WTC11 (cell line): ENCODE results near the gene COL9A2. TPM values are rescaled to one million over a fixed set of nuclear protein-coding genes. Genes with fewer than 3 reads are reported as not detected.

Experiments
- ATAC-seq: fragments of 200-7000 bp; cut with Tn5 transposase; 2 replicates; pipeline ENCODE4 v1.10.0; 2021; ENCODE audit warnings: mild to moderate bottlenecking, moderate library complexity
- CTCF ChIA-PET: fragments of 300-600 bp; sonication (Branson Sonifier 250); formaldehyde crosslinking; loops from one replicate; lab custom pipeline; 2021; ENCODE audit warnings: antibody characterized with exemption; lab: Charles Lee
- POLR2A ChIA-PET: fragments of 350-600 bp; sonication (Branson Sonifier 250); formaldehyde crosslinking; loops from one replicate; lab custom pipeline; 2021; ENCODE audit warnings: antibody characterized with exemption; lab: Charles Lee
- DNase-seq: peaks from one replicate; pipeline ENCODE4 v3.0.0; 2021; ENCODE audit warnings: low spot score
- H3K27ac Mint-ChIP-seq: 2 replicates; pipeline ENCODE4 v1.8.0; 2021; ENCODE audit warnings: mixed read lengths
- H3K27me3 Mint-ChIP-seq: 2 replicates; pipeline ENCODE4 v1.8.0; 2021; ENCODE audit warnings: low read depth, mild to moderate bottlenecking, moderate library complexity, mixed read lengths
- H3K36me3 Mint-ChIP-seq: 2 replicates; pipeline ENCODE4 v1.8.0; 2021; ENCODE audit warnings: mixed read lengths
- H3K4me1 Mint-ChIP-seq: 2 replicates; pipeline ENCODE4 v1.8.0; 2022; ENCODE audit warnings: mixed read lengths
- H3K4me3 Mint-ChIP-seq: 2 replicates; pipeline ENCODE4 v1.8.0; 2021; ENCODE audit warnings: mild to moderate bottlenecking, moderate library complexity, mixed read lengths
- H3K9me3 Mint-ChIP-seq: 2 replicates; pipeline ENCODE4 v1.8.0; 2021; ENCODE audit warnings: mixed read lengths
- ARID4B ChIP-seq: sonication (generic); formaldehyde crosslinking; IDR thresholded peaks from 2 replicates; pipeline ENCODE4 v1.8.0; 2023; ENCODE audit warnings: missing genetic modification reagents, mild to moderate bottlenecking, borderline replicate concordance
- CREM ChIP-seq: sonication (generic); formaldehyde crosslinking; IDR thresholded peaks from 2 replicates; pipeline ENCODE4 v1.8.1; 2022; ENCODE audit warnings: mild to moderate bottlenecking, missing genetic modification reagents, moderate library complexity
- CTCF ChIP-seq: fragments of 200-600 bp; IDR thresholded peaks from 2 replicates; pipeline ENCODE4 v1.8.0; 2022; ENCODE audit warnings: antibody characterized with exemption
- ELF4 ChIP-seq: sonication (generic); formaldehyde crosslinking; IDR thresholded peaks from 2 replicates; pipeline ENCODE4 v1.8.1; 2022; ENCODE audit warnings: low read depth, mild to moderate bottlenecking, moderate library complexity, missing genetic modification reagents
- ETV6 ChIP-seq: sonication (generic); formaldehyde crosslinking; IDR thresholded peaks from 2 replicates; pipeline ENCODE4 v1.8.1; 2022; ENCODE audit warnings: mild to moderate bottlenecking, missing genetic modification reagents
- FOXJ3 ChIP-seq: sonication (generic); formaldehyde crosslinking; IDR thresholded peaks from 2 replicates; pipeline ENCODE4 v1.9.0; 2021; ENCODE audit warnings: missing genetic modification reagents, mild to moderate bottlenecking, borderline replicate concordance
- KAT7 ChIP-seq: sonication (generic); formaldehyde crosslinking; IDR thresholded peaks from 2 replicates; pipeline ENCODE4 v1.8.1; 2023; ENCODE audit warnings: missing genetic modification reagents, mild to moderate bottlenecking, borderline replicate concordance
- NFATC4 ChIP-seq: fragments of 250-450 bp; sonication (Bioruptor Pico); IDR thresholded peaks from 2 replicates; pipeline ENCODE4 v1.9.0; 2021; ENCODE audit warnings: mild to moderate bottlenecking
- NFE2L1 ChIP-seq: sonication (generic); formaldehyde crosslinking; IDR thresholded peaks from 2 replicates; pipeline ENCODE4 v1.8.1; 2023; ENCODE audit warnings: missing genetic modification reagents
- PRRX2 ChIP-seq: fragments of 250-450 bp; sonication (Bioruptor Pico); IDR thresholded peaks from 2 replicates; pipeline ENCODE4 v1.8.0; 2021; ENCODE audit warnings: mild to moderate bottlenecking
- STAT6 ChIP-seq: sonication (generic); formaldehyde crosslinking; conservative IDR thresholded peaks from 2 replicates; pipeline ENCODE4 v1.8.1; 2023; ENCODE audit warnings: mild to moderate bottlenecking, low read depth, missing genetic modification reagents, moderate library complexity
- USF1 ChIP-seq: sonication (generic); formaldehyde crosslinking; IDR thresholded peaks from 2 replicates; pipeline ENCODE4 v1.8.0; 2022; ENCODE audit warnings: mild to moderate bottlenecking, missing genetic modification reagents
- ZNF281 ChIP-seq: sonication (generic); formaldehyde crosslinking; IDR thresholded peaks from 2 replicates; pipeline ENCODE4 v1.8.0; 2023; ENCODE audit warnings: mild to moderate bottlenecking, missing genetic modification reagents
- ZNF671 ChIP-seq: fragments of 250-450 bp; sonication (Bioruptor Pico); IDR thresholded peaks from 2 replicates; pipeline ENCODE4 v1.8.0; 2021; ENCODE audit warnings: mild to moderate bottlenecking
- total RNA-seq: library from RNA; stranded (reverse); gene quantifications from 3 replicates; pipeline ENCODE4 v1.2.3, GENCODE V29; 2021
- TF ChIP-seq, protein P1 (sequence below): sonication (generic); formaldehyde crosslinking; IDR thresholded peaks from 2 replicates; pipeline ENCODE4 v1.8.1; 2023; ENCODE audit warnings: mild to moderate bottlenecking, missing genetic modification reagents
- TF ChIP-seq, protein P2 (sequence below): fragments of 250-450 bp; sonication (Bioruptor Pico); IDR thresholded peaks from 2 replicates; pipeline ENCODE4 v1.8.0; 2021; ENCODE audit warnings: mild to moderate bottlenecking
- TF ChIP-seq, protein P3 (sequence below): sonication (generic); formaldehyde crosslinking; IDR thresholded peaks from 2 replicates; pipeline ENCODE4 v1.8.1; 2023; ENCODE audit warnings: mild to moderate bottlenecking, moderate library complexity, missing genetic modification reagents

COL9A2 gene
- total RNA-seq, 1 experiment from 2014 or later = 4.7 TPM

DNA sequence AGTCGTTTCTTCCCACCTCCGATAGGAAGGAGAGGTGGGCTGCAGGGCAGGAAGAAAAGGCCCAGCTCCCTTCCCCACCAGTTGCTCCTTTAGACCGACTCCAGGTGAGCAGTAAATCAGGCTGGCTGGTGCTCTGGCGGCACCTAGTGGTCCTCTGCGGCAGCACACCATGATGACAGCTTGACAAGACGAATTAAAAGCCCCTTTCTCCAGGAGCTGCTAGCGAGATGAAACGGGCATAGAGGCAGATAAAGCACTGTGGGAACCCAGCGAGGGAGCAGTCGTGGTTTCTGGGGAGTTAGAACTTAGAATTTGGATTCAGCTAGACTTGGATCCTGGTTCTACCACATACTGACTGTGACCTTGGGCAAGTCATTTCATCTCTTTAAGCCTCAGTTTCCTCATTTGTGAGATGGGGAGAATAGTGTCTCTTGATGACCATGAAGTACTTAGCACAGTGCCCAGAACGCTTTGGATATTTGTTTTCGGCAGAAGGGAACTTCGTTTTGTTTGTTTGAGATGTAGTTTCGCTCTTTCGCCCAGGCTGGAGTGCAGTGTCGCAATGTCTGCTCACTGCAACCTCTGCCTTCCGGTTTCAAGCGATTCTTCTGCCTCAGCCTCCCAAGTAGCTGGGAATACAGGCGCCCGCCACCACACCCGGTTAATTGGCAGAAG lies 21.8 kb upstream of the COL9A2 start (continued):
- TF ChIP-seq ETV6 (CRISPR knock-in tag) (peak; percentile 33; the same call in 1 of the 2 replicates), NFATC4 (CRISPR knock-in tag) (no peak), CREM (CRISPR knock-in tag) (no peak), CTCF (peak; percentile 96)

- H3K9me3 Mint-ChIP-seq = peaks cover 8% of the 10 kb centered on the region; the same call in 1 of the 2 replicates
- no peak overlapping the region for H3K27ac Mint-ChIP-seq
- peaks cover 36% of the 10 kb centered on the region for H3K27me3 Mint-ChIP-seq
- TF ChIP-seq USF1 (CRISPR knock-in tag) (no peak), NFE2L1 (CRISPR knock-in tag) (no peak), PRRX2 (CRISPR knock-in tag) (no peak), STAT6 (no peak), NFATC4 (CRISPR knock-in tag) (no peak), KAT7 (no peak), ZNF281 (CRISPR knock-in tag) (no peak), ARID4B (CRISPR knock-in tag) (no peak), ZNF671 (no peak), FOXJ3 (CRISPR knock-in tag) (no peak), ELF4 (CRISPR knock-in tag) (no peak)
- TF ChIP-seq, protein P1, sequence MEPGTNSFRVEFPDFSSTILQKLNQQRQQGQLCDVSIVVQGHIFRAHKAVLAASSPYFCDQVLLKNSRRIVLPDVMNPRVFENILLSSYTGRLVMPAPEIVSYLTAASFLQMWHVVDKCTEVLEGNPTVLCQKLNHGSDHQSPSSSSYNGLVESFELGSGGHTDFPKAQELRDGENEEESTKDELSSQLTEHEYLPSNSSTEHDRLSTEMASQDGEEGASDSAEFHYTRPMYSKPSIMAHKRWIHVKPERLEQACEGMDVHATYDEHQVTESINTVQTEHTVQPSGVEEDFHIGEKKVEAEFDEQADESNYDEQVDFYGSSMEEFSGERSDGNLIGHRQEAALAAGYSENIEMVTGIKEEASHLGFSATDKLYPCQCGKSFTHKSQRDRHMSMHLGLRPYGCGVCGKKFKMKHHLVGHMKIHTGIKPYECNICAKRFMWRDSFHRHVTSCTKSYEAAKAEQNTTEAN (CRISPR knock-in tag) = no peak
- TF ChIP-seq, protein P2, sequence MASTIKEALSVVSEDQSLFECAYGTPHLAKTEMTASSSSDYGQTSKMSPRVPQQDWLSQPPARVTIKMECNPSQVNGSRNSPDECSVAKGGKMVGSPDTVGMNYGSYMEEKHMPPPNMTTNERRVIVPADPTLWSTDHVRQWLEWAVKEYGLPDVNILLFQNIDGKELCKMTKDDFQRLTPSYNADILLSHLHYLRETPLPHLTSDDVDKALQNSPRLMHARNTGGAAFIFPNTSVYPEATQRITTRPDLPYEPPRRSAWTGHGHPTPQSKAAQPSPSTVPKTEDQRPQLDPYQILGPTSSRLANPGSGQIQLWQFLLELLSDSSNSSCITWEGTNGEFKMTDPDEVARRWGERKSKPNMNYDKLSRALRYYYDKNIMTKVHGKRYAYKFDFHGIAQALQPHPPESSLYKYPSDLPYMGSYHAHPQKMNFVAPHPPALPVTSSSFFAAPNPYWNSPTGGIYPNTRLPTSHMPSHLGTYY = no peak
- TF ChIP-seq, protein P3, sequence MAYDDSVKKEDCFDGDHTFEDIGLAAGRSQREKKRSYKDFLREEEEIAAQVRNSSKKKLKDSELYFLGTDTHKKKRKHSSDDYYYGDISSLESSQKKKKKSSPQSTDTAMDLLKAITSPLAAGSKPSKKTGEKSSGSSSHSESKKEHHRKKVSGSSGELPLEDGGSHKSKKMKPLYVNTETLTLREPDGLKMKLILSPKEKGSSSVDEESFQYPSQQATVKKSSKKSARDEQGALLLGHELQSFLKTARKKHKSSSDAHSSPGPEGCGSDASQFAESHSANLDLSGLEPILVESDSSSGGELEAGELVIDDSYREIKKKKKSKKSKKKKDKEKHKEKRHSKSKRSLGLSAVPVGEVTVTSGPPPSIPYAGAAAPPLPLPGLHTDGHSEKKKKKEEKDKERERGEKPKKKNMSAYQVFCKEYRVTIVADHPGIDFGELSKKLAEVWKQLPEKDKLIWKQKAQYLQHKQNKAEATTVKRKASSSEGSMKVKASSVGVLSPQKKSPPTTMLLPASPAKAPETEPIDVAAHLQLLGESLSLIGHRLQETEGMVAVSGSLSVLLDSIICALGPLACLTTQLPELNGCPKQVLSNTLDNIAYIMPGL (CRISPR knock-in tag) = no peak
- 0 out of 2 replicates have a peak, but pooled peaks cover 3% of the 10 kb centered on the region for H3K4me1 Mint-ChIP-seq
- DNase-seq = no peak
- ChIA-PET POLR2A (interaction anchor here (0.6 kb wide), 1 partner anchor 9 kb away, joined by 4 read pairs; no protein-coding TSS in a partner anchor), CTCF (interaction anchor here (1.2 to 6.1 kb wide), 14 partner anchors 11 to 305 kb away, joined by 3 to 151 read pairs (median 34); partner anchors contain the start of genes COL9A2 and SMAP2)
- ATAC-seq = no peak
- H3K4me3 Mint-ChIP-seq = no peak overlapping the region
- no peaks in the 10 kb centered on the region for H3K36me3 Mint-ChIP-seq
These were observed 20.4 kb upstream of the COL9A2 start for GRCh38 chr1:40337443-40337842.
